Measurements from ENCODE around the gene COX7A1. TPM values are rescaled to one million over a fixed set of nuclear protein-coding genes. Genes with fewer than 3 reads are reported as not detected.

COX7A1 gene
- total RNA-seq, 1 experiment from 2014 or later, result 6.1 TPM

DNA sequence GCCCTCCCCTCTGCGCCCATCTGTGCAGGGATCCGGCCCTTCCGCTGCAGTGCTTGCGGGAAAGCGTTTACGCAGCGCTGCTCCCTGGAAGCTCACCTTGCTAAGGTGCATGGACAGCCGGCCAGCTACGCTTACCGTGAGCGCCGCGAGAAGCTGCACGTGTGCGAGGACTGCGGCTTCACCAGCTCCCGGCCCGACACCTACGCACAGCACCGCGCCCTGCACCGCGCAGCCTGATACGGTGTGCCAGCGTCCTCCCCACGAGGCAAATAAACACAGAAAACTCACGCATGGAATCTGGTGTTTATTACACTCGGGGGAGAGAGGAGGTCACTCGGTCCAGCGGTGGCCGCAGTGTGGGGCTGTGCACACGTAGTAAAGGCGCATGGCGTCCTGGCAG lies 38.8 kb downstream of the COX7A1 start:
- DNase-seq (ENCODE audit: low read depth), result no peak

DNA sequence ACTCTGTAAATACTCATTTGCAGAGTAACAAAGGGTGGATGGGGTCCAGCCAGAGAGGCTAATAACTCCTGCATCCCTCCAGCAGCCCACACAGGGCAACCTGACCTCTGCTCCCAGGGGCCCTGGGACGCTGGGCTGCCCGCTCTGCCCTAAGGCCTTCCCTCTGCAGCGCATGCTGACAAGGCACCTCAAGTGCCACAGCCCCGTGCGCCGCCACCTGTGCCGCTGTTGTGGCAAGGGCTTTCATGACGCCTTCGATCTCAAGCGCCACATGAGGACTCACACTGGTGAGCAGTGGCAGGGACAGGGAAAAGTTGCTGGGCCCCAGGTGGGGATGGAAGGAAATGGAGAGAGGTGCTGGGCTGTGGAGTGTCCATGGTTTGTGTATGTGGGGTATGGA lies 39.6 kb downstream of the COX7A1 start:
- DNase-seq (ENCODE audit: low read depth), result no peak

DNA sequence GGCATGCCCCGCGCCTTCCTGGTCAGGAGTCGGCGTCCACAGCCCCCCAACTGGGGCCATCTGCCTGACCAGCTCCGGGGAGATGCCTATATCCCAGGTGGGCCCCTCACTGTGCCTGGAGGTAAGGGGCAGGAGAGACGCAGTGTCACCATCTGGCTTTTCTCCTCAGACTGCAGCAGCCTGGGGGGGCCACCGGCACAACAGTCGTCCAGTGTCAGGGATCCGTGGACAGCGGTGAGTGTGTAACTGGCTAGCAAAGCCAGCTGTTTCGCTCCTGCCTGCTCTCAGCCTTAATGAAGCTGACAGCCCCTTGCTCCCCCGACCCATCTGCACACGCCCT lies 41.1 kb downstream of the COX7A1 start:
- DNase-seq (ENCODE audit: low read depth), result no peak

DNA sequence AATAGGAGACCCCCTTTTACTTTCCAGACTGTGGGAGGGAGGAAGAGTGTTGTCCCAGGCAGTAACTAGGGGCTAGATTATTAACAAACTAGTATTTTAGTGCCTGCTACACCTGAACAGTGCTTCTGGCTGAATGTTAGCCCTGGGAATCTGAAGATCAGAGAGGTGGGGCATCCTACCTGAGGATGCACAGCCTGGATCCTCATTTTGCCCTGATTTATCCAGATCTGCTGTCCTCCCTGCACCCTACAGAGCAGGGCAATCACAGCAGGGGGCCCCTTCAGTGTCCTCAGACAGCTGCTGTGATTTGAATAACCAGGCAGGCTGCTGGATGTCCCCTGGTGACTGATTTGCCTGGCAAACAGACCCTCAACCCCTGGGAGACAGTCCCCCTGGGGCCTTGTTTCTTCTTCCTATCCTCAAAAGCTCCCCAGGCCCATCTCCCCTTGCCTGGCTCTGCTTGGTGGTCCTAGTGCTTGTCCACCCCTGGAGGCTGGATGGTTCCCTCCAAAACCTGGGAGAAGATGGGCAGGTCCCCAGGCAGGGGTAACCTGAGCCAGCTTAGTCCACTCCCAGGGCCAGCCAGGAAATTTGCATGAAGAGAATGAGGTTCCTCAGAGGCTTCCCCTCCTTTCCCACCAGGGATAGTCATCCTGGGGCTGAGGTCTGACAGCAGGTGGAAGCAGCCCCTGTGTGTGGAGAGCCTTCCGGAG lies 41.6 kb downstream of the COX7A1 start, which contains the start of gene OVOL3:
OVOL3 (plus strand) TSS at position 657 of the 713 bp plus-strand sequence. CDS start 60 bp downstream, outside the sequence.
- DNase-seq (ENCODE audit: low read depth), result no peak

DNA sequence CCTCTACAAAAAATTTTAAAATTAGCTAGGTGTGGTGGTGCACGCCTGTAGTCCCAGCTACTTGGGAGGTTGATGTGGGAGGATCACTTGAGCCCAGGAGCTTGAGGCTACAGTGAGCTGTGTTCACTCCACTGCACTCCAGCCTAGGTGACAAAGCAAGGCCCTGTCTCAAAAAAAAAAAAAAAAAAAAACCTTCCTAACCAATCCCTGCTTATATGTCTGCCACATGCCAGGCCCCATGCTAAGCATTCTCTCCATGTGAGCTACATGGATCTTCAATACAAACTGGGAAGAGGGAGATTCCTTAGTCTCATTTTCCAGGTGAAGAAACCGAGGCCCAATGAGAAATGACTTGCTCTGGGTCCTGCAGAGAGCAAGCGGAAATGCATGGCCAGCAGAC lies 43.6 kb downstream of the COX7A1 start:
- no peak for DNase-seq (ENCODE audit: low read depth)

DNA sequence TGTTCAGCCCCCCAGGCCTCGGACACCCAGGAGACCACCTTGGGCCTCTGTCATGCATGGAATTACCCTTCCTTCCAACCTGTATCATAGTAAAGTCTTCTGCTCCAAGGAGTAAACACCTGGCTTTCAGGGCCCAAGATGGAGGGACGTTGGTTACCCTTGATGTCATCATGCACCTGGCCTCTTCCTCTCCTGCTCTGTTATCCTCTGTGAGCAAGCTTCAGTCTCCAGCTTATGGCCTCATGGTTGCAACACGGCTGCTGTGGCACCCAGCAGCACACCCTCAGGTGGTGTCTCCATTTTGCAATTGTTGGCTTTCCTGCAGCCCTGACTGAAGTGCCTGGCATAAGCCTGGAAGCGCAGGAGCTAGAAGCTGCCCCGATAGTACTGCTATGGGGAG lies 45.3 kb downstream of the COX7A1 start:
- DNase-seq (ENCODE audit: low read depth), result no peak

DNA sequence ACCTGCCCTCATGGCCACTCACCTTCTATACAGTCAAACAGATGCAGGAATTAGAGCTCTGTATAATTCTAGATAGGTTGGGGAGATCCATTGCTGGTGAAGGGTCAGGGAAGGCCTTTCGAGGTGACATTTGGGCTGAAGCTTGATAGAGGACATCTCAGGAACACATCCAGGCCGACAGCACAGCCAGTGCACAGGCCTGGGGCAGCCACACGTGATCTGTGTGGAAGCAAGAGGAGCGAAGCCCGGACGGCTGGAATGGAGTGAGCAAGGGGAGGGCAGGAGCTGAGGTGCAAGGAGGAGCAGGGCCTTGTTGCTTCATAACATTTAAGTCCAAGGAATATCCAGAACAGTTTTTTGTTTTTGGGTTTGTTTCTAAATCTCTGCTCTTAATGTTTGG lies 45.8 kb downstream of the COX7A1 start:
- DNase-seq (ENCODE audit: low read depth), result no peak

DNA sequence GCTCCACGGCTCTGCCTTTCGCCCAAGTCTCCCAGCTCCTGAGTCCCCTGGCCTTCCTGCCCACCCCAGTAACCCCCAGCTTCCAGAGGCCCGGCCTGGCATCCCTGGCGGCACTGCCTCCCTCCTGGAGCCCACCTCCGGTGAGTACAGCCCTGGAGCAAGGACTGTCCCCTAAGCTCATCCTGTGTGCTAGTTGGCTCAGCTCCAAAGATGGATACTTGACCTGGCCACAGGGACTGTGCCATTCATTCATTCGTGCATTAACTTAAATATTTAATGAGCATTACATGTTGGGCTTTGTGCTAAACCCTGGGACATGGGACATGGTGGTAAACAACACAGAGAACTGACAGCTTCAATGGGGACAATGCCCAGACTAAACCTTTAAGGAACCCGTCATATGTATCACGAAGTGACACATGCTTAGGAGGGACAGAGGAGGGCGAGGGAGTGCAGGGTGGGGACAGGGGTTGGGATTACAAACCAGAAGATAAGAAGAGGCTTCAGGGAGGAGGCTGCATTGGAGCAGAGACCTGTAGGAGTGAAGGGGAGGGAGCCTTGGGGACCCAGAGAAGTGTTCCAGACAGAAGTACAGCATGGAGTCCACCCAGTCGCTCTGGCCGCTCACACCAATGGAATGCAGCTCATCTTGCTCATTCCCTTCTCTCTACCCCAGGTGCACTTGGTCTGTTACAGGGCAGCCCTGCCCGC lies 48.2 kb downstream of the COX7A1 start:
- DNase-seq (ENCODE audit: low read depth), result no peak

DNA sequence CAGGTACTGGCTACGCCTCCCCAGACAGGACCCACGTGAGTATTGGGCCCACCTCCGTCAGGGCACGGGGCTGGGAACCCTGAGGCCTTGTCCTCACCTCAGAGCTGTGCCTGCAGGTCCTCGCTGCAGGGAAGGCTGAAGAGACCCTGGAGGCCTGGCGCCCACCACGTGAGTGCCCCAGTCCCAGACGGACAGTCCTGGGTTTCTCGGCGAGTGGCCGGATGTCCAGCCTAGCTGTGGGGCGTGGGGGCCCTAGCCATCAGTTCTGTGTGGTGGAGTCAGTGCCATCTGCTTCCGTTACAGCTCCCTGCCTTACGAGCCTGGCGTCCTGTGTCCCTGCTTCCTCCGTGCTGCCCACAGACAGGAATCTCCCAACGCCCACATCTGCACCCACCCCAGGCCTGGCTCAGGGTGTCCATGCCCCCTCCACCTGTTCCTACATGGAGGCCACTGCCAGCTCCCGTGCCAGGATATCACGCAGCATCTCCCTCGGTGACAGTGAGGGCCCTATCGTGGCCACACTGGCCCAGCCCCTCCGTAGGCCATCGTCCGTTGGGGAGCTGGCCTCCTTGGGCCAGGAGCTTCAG lies 49.1 kb downstream of the COX7A1 start:
- no peak for DNase-seq (ENCODE audit: low read depth)

DNA sequence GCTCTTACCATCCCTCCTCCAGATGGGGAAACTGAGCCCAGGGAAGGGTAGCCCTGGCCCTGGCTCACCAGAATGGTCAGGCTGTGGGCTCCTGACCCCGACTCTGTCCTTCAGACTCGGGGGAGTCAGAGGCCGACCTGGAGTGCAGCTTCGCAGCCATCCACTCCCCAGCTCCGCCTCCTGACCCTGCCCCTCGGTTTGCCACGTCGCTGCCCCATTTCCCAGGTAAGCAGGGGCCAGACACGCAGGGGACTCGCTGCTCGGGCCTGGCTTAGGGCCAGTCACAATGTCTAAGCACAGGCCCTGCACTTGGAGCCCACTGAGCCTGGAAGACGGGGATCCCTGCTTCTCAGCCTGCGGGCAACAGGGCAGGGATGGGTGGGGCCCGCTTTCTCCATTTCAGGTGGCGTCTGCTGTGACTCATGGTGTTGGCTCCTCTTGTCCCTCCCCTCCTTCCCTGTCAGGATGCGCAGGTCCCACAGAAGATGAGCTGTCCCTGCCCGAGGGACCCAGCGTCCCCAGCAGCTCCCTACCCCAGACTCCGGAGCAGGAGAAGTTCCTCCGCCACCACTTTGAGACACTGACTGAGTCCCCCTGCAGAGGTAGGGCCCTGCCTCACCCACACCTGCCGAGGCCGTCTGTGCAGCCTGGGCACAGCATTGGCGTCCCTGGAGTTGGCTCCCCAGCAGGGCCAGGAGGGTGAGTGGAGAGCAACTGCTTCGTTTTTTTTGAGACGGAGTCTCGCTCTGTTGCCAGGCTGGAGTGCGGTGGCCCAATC lies 50.5 kb downstream of the COX7A1 start:
- no peak for DNase-seq (ENCODE audit: low read depth)

Other genes with a start within 250 kb of the COX7A1 start
- 1.9 TPM in 1 of 2 replicates, not detected in the other for gene HCST, start 249.9 kb downstream of the COX7A1 start, total RNA-seq (2014; rRNA removed; shearing (Covaris generic))
- not detected in 2 replicates for gene TYROBP, start 244.2 kb downstream of the COX7A1 start, total RNA-seq (2014; rRNA removed; shearing (Covaris generic))
- 4.2 and 5.5 TPM in 2 replicates for gene LRFN3, start 216.1 kb downstream of the COX7A1 start, total RNA-seq (2014; rRNA removed; shearing (Covaris generic))
- 25.8 and 34.0 TPM in 2 replicates for gene SDHAF1, start 157.3 kb downstream of the COX7A1 start, total RNA-seq (2014; rRNA removed; shearing (Covaris generic))
- gene SYNE4, start 143.6 kb downstream of the COX7A1 start, total RNA-seq (2014; rRNA removed; shearing (Covaris generic)), result not detected in 2 replicates
- gene ALKBH6, start 138.2 kb downstream of the COX7A1 start, total RNA-seq (2014; rRNA removed; shearing (Covaris generic)), result 34.1 and 39.8 TPM in 2 replicates
- 1.7 and 2.0 TPM in 2 replicates for gene CLIP3, start 119.6 kb downstream of the COX7A1 start, total RNA-seq (2014; rRNA removed; shearing (Covaris generic))
- gene THAP8, start 98.2 kb downstream of the COX7A1 start, total RNA-seq (2014; rRNA removed; shearing (Covaris generic)), result 5.4 and 5.9 TPM in 2 replicates
- 16.1 and 17.0 TPM in 2 replicates for gene WDR62, start 97.5 kb downstream of the COX7A1 start, total RNA-seq (2014; rRNA removed; shearing (Covaris generic))
- not detected in 2 replicates for gene OVOL3, start 41.3 kb downstream of the COX7A1 start, total RNA-seq (2014; rRNA removed; shearing (Covaris generic))
- gene POLR2I, start 37.6 kb downstream of the COX7A1 start, total RNA-seq (2014; rRNA removed; shearing (Covaris generic)), result 137 and 167 TPM in 2 replicates
- 317 and 522 TPM in 2 replicates for gene TBCB, start 37.0 kb downstream of the COX7A1 start, total RNA-seq (2014; rRNA removed; shearing (Covaris generic))
- gene CAPNS1, start 12.4 kb downstream of the COX7A1 start, total RNA-seq (2014; rRNA removed; shearing (Covaris generic)), result 526 and 543 TPM in 2 replicates
- gene ZNF565, start 62.2 kb upstream of the COX7A1 start, total RNA-seq (2014; rRNA removed; shearing (Covaris generic)), result 2.6 and 3.6 TPM in 2 replicates
- 103 and 114 TPM in 2 replicates for gene ZNF146, start 62.7 kb upstream of the COX7A1 start, total RNA-seq (2014; rRNA removed; shearing (Covaris generic))
- 1.7 and 1.8 TPM in 2 replicates for gene ZFP14, start 226.8 kb upstream of the COX7A1 start, total RNA-seq (2014; rRNA removed; shearing (Covaris generic))